SK-N-MC (cell line): ENCODE measurements around the gene L3HYPDH.

Experiments
- DNase-seq: peaks from one replicate; pipeline ENCODE4 v3.0.0-alpha.2; 2011; ENCODE audit warnings: low read depth, low spot score
- H3K27ac ChIP-seq: fragments of 200-600 bp; sonication (generic); 2 replicates; pipeline ENCODE4 v1.5.1; 2016; ENCODE audit warnings: mixed run types
- H3K36me3 ChIP-seq: fragments of 200-600 bp; sonication (generic); 2 replicates; pipeline ENCODE4 v1.6.1; 2017; ENCODE audit warnings: antibody characterized with exemption, low read length, mixed read lengths; ENCODE audit not compliant: insufficient read depth
- H3K4me3 ChIP-seq: fragments of 200-600 bp; sonication (generic); 2 replicates; pipeline ENCODE4 v1.5.1; 2016
- H3K9ac ChIP-seq: fragments of 200-600 bp; sonication (generic); 2 replicates; pipeline ENCODE4 v1.8.0; 2017; ENCODE audit warnings: mixed run types, mixed read lengths; ENCODE audit not compliant: insufficient read length
- H3K9me3 ChIP-seq: fragments of 200-600 bp; sonication (generic); 2 replicates; pipeline ENCODE4 v1.6.1; 2017; ENCODE audit warnings: low read depth, mild to moderate bottlenecking, antibody characterized with exemption, low read length, moderate library complexity, mixed read lengths
- EZH2 ChIP-seq: fragments of 200-600 bp; sonication (generic); IDR thresholded peaks from one replicate; pipeline ENCODE4 v1.6.1; 2017; ENCODE audit warnings: antibody characterized with exemption
- FOXP2 ChIP-seq: optimal IDR thresholded peaks from 2 replicates; pipeline ENCODE3; 2011; ENCODE audit warnings: mild to moderate bottlenecking, moderate library complexity; ENCODE audit not compliant: insufficient read depth; ENCODE audit errors: extremely low read length, control extremely low read depth
- POLR2AphosphoS5 ChIP-seq: IDR thresholded peaks from 2 replicates; pipeline ENCODE4 v1.6.1; 2012; ENCODE audit warnings: mild to moderate bottlenecking, low read depth, low read length, borderline replicate concordance

The L3HYPDH gene

DNA sequence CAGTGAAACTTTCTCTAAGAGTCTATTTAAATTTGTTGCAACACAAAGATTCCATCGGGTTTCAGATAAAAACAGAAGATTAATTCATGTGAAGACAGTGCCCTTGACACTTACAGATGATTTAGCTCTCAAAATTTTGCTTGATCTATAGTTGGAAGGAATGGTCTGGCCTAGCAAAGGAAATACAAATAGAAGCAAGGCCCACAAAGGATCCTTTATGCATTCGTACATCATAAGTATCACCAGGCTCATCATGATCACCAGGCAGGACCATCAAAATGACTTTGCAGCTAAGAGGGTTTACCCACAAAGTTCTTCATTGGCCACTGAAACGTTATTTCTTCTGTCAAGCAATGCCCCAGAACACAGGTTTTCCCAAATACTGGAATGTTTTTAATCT, 24.9 kb upstream of the L3HYPDH start:
- DNase-seq = no peak
- Histone ChIP-seq H3K36me3 (peaks cover 7% of the 10 kb centered on the region), H3K4me3 (no peak overlapping the region), H3K9ac (no peak overlapping the region), H3K9me3 (no peaks in the 10 kb centered on the region), H3K27ac (no peak overlapping the region)
- no peak for TF ChIP-seq FOXP2
- TF ChIP-seq EZH2 = no peak
- TF ChIP-seq POLR2AphosphoS5 = no peak

DNA sequence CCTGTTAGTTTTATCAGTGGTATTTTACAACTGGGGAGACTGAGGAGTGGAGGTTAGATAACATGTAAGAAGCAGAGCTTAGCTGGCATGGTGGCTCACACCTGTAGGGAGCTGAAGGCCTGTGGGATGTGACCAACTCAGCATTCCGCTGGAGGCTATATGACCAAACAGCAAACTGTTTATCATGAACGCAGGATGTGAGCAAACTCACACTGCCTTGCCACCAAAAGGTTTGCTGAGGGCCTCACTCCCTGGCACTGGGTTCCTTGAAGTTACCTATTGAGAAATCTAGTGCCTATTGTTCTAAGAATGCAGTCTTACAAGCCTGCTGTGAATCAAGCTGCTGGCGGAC, 23.5 kb upstream of the L3HYPDH start:
- no peak overlapping the region for H3K27ac ChIP-seq
- no peak for DNase-seq
- TF ChIP-seq POLR2AphosphoS5 = no peak
- no peak for TF ChIP-seq FOXP2
- TF ChIP-seq EZH2 = no peak

DNA sequence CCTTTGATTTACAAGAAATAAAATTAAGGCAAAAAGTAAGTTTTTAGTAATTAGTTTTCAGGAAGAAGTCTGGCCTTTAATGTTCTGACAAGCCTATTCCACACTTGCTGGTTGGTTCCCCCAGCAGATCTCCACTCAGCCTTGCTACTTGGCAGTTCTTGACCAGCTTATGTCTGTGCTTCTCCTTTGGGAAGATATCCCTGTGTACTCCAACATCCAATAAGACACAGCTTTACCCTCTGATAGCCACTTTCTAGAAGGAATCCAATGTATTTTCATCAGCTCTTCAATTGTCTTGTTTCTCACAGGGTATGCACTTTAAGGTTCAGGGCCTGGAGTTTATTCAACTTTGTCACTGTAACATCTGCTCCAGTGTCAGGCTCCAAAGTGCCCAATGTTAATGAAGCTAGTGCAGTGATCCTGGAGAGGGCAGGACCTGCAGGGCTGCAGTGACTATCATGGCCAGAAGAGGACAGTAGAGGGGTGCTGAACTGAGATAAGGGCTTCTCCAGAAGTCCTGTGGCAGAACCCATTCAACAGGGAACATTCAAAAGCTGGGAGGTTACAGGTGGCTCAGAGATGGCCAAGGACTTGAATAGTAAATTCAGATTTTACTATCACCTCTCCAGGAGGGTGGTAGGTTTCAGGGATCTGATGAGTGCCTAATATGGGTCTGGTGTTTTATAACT, 23.0 kb upstream of the L3HYPDH start:
- DNase-seq = peak; percentile 47
- no peaks in the 10 kb centered on the region for H3K9me3 ChIP-seq
- H3K27ac ChIP-seq = no peak overlapping the region
- TF ChIP-seq POLR2AphosphoS5 (no peak), FOXP2 (no peak), EZH2 (no peak)
- H3K4me3 ChIP-seq = no peak overlapping the region
- H3K9ac ChIP-seq = no peak overlapping the region
- H3K36me3 ChIP-seq = peaks cover 10% of the 10 kb centered on the region

More for the DNA sequence above, 23.5 kb upstream of the L3HYPDH start:
- Histone ChIP-seq H3K9ac (no peak overlapping the region), H3K9me3 (no peaks in the 10 kb centered on the region), H3K4me3 (no peak overlapping the region), H3K36me3 (peaks cover 10% of the 10 kb centered on the region)

DNA sequence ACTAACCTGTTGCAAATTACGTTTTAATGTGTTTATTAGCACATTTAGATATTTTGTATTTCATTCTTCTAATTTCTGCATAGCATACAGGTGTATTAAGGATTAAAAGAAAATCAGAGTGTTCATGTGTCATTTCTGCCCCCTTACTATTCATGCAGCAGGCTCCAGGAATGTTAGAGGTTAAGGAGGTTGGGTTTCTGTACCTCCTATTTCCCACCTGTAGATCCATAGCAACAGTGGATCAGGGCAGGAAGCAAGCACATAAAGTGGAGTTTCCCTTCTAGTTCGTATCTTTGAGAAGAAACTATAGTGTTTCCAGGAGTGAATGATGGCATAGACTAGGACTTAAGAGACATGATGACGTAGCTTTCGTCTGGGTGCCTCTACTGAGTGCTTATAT, 19.0 kb upstream of the L3HYPDH start:
- no peak for DNase-seq
- TF ChIP-seq EZH2 (no peak), POLR2AphosphoS5 (no peak), FOXP2 (no peak)
- no peak overlapping the region for H3K4me3 ChIP-seq
- no peaks in the 10 kb centered on the region for H3K9me3 ChIP-seq
- H3K27ac ChIP-seq = no peak overlapping the region
- H3K9ac ChIP-seq = no peak overlapping the region
- H3K36me3 ChIP-seq = peaks cover 29% of the 10 kb centered on the region

DNA sequence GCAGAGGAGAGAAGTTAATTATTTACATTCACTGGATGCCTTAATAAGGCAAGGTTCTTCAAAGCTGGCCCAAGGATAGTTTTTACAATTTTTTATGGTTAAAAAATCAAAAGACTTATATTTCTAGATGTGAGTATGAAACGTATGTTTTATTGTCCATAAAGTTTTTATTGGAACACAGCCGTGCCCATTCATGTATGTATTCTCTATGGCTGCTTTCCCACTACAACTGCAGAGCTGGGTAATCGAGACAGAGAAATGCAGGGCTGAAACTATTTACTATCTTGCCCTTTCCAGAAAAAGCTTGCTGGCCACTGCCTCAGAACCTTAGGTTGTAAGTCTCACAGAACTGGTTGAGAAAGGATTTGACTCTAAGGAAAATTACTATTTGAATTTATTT, 16.5 kb upstream of the L3HYPDH start:
- peaks cover 35% of the 10 kb centered on the region for H3K36me3 ChIP-seq
- DNase-seq = no peak
- H3K9me3 ChIP-seq = no peaks in the 10 kb centered on the region
- no peak overlapping the region for H3K27ac ChIP-seq
- no peak overlapping the region for H3K4me3 ChIP-seq
- TF ChIP-seq EZH2 (no peak), POLR2AphosphoS5 (no peak), FOXP2 (no peak)
- no peak overlapping the region for H3K9ac ChIP-seq

DNA sequence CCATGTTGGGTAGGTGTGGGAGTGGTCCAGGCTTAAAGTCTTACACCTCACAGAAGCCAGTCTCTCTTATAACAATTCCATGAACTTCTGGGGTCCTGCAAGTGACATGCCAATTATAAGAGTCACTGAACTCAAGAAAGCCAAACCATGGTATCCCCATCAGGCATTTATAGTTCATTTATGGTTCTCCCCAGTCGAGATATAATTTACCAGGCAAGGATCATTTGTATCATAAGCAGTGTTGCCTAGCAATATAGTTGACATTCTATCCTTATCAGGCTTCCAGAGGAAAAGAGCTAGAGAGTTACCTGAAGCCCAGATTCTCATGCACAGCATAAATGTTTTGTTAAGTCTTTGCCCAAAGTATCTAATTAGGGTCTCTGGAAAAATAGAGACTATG, 8.2 kb upstream of the L3HYPDH start:
- peaks cover 73% of the 10 kb centered on the region for H3K36me3 ChIP-seq

DNA sequence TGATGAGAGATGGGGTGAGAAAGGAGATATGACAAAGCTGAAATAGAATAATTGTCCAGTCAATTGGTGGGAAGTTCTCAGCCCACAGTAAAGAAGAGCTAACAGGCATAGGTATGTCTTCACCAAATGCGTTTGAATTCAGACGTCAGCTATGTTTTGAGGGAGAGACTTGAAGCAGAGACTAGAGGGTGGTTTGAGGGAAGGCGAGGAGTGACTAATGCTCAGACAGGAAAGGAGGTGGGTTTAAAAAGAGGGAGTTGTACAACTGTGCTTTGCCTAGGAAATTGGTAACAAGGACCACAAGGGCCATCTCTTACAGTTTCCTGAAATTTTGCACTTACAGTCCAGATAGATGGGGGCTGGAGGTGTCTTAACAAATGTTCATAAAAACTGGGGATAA, 6.5 kb upstream of the L3HYPDH start:
- no peaks in the 10 kb centered on the region for H3K9me3 ChIP-seq
- no peak for DNase-seq
- H3K27ac ChIP-seq = no peak overlapping the region
- no peak overlapping the region for H3K4me3 ChIP-seq
- H3K36me3 ChIP-seq = peaks cover 80% of the 10 kb centered on the region
- H3K9ac ChIP-seq = no peak overlapping the region
- TF ChIP-seq EZH2 = no peak
- no peak for TF ChIP-seq POLR2AphosphoS5

More for the DNA sequence above, 8.2 kb upstream of the L3HYPDH start:
- TF ChIP-seq POLR2AphosphoS5 (no peak), FOXP2 (no peak), EZH2 (no peak)
- no peaks in the 10 kb centered on the region for H3K9me3 ChIP-seq
- DNase-seq = no peak
- H3K27ac ChIP-seq = no peak overlapping the region
- H3K4me3 ChIP-seq = no peak overlapping the region
- H3K9ac ChIP-seq = no peak overlapping the region

DNA sequence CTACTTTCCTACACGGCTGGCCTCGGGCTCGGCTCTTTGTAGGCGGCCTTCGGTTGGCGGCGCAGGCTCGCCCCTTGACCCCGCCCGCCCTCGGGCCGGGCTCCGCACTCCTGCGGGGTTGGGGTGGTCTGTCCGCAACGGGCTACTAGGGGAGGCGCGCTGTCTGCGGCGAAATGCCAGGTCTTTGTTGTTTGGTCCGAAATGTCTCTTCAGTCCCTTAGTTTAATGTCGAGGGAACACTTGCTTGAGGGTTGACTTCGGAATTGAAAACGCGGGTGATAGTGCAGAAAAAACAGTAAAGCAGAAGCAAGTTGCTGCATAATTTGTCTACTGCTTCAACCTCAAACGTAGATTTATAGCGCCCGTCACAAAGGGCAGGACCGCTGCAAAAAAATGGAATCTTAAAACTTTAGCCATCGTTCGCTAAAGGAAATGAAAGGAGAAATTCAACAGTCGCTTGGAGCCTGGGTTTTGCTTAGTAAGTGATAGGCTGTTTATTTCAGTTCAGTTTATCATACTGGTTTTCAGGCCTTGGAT, 499 bp upstream of the L3HYPDH start:
- no peaks in the 10 kb centered on the region for H3K9me3 ChIP-seq
- peak overlapping the region; percentile 75 for H3K27ac ChIP-seq
- H3K9ac ChIP-seq = peak overlapping the region; percentile 97
- H3K4me3 ChIP-seq = peak overlapping the region; percentile 97
- H3K36me3 ChIP-seq = peaks cover 32% of the 10 kb centered on the region
- TF ChIP-seq FOXP2 = no peak
- no peak for TF ChIP-seq POLR2AphosphoS5
- no peak for TF ChIP-seq EZH2
- no peak for DNase-seq

DNA sequence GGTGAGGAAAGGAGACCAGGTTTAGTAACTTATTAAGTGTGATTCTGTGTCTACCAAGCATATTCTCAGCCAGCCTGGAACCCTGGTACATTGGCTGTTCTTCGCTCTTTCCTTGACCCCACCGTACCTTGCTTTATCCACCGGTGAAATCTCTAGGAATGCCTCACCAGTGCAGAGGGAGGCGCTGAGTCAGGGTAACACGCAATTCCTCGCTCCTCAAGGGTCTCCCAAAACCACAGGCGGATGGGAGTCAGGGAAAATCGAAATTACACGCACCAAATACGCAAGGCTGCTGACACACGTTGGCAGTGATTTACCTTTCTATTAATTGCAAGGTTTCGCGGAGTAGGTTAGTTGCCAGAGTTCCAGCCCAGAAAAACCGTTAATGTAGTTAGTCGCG, 845 bp downstream of the L3HYPDH start:
- no peak for DNase-seq
- Histone ChIP-seq H3K4me3 (peak overlapping the region; percentile 97), H3K9me3 (no peaks in the 10 kb centered on the region), H3K9ac (peak overlapping the region; percentile 97), H3K36me3 (peaks cover 23% of the 10 kb centered on the region), H3K27ac (peak overlapping the region; percentile 62)
- TF ChIP-seq FOXP2 (no peak), EZH2 (no peak), POLR2AphosphoS5 (no peak)
